Endometrial microvascular endothelial cells (primary cell): ENCODE results near the gene PPP4C. TPM values are rescaled to one million over a fixed set of nuclear protein-coding genes. Genes with fewer than 3 reads are reported as not detected.
"Not testable (repeated sequence)": the region's sequence is repeated elsewhere in the genome, so short reads cannot be mapped to it uniquely, and the experiment has no call there.

ENCODE experiments used
- in situ Hi-C: cut with HindIII; loops from 2 replicates; pipeline ENCODE4 v1.10.0; 2017; ENCODE audit warnings: low sequenced_read_pairs, low pct_unique_long_range_greater_than_20kb; ENCODE audit errors: inconsistent ontology term
- total RNA-seq: library from RNA; depleted of rRNA; stranded (reverse); fragments of >200 nt; gene quantifications from one replicate; pipeline ENCODE4 v1.2.3, GENCODE V29; 2015; ENCODE audit errors: inconsistent ontology term

The PPP4C gene
- total RNA-seq, 1 donor from 2014 or later: 135 TPM

- in situ Hi-C loops: no loop called here
These were observed 39.4 kb downstream of the PPP4C start for GRCh38 chr16:30115238-30115637.

DNA sequence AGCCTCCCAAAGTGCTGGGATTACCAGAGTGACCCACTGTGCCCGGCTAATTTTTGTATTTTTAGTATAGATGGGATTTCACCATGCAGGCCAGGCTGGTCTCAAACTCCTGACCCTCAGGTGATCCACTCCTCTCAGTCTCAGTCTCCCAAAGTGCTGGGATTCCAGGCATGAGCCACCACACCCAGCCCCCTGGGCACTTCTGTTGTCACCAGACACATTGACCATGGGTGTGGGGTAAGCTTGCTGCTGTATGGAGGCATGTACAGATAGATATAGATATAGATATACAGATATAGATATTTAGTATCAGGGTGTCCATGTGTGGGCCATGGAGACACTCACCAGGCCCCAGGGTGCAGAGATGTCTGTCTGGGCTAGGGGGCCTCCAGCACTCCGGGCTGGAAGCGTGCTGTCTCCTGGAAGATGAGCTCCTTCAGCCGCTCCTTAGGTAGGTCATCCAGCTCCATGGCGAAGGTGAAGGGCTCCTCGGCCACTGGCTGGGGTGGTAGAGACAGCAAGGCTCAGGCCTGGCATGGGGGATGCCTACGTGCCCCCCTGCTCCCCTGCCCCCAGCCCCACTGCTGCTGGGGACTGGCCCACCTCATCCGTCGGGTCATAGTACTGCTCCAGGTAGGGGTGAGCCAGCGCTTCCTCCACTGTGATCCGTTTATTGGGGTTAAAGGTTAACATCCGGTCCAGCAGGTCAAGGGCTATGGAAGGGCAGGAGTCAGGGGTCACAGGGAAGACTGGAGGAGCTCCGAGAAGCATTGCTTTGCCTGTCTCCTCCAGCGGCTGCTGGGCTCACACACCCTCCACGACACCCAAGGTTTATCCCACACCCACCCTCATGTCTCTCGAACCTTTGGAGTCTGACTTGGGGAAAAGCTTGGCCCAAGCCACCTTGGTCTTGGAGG, 40.8 kb downstream of the PPP4C start:
- in situ Hi-C loops: no loop called here

DNA sequence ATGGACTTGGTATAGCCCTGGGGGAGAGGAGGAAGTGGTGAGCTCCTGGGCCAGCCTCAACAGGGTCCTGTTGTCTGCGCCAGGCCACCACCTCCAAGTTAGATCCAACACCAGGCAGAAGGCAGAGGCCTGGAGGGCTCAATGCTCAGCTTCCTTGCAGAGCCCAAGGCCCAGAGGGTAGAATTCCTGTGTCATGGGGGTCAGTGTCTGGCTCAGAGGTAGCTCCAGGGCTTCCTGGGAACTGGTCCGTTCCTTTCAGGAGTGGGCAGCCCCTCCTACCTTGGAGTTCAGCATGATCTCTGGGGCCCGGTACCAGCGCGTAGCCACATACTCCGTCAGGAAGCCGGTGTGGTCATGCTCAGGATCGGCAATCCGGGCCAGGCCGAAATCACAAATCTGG, 42.0 kb downstream of the PPP4C start:
- in situ Hi-C loops: no loop called here

DNA sequence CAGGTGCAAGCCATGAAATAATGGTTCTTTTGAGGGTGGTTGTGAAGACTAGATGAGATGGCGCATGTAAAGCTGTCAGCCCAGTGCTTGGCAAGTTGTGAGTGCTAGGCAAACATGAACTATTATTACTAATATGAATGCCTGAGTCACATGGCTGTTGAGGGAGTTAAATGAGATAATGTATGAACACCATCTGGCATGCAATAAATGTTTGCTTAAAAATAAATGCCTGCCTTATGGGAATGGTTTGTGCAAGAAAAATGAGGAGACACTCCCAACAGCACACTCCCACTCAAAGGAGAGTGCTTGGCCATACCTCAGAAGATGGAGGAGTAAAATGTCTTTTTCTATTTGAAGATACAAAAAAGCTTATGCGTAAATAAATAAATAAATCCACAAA, 43.6 kb downstream of the PPP4C start:
- in situ Hi-C loops: no loop called here

- in situ Hi-C loops: no loop called here
These were observed 44.7 kb downstream of the PPP4C start for GRCh38 chr16:30120340-30121105.

DNA sequence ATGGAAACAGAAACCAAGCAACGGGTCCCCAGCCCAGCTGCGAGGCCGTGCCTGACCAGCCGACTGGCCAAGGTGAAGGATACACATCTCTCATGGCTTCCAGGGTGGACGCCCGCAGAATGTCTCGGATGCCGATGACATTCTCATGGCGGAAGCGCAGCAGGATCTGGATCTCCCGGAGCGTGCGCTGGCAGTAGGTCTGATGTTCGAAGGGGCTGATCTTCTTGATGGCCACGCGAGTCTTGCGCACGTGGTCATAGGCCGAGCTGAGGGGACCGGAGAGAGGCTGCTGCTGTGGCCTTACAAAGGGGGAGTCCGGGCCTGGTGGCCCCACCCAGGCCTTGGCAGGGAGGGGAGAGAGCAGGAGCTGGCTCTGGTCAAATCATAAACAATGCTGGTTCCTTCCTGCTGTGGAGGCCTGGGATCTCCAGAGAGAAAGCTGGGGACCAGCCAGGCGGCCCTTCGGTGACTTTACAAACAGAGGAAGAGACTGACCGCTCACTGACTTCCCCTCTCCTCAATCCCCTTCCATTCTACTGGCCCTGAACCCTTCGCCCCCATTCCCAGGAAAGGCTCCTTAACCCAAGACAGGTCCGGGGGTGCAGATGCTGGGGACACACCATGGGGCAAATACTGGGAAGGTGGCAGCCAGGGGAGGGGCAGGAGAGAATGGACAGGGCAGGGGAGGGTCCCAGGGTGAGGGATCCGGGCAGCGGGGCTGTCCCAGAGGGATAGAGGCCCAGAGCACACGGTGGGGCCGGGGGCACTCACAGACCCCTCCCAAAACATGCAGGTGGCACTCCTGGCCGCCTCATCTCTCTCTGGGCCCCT, 46.2 kb downstream of the PPP4C start:
- in situ Hi-C loops: no loop called here

- in situ Hi-C loops: no loop called here
These were observed 46.9 kb downstream of the PPP4C start for GRCh38 chr16:30122604-30123160.

DNA sequence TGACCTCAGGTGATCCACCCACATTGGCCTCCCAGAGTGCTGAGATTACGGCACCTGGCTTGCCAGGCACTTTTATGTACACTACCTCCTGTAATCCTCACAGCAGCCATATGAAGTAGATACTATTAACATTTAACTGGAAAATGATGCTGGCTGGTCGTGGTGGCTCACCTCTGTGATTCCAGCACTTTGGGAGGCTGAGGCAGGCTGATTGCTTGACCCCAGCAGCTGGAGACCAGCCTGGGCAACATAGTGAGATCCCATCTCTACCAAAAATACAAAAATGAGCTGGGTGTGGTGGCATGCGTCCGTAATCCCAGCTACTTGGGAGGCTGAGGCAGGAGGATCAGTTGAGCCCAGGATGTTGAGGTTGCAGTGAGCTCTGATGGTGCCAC, 49.2 kb downstream of the PPP4C start:
- in situ Hi-C loops: no loop called here

DNA sequence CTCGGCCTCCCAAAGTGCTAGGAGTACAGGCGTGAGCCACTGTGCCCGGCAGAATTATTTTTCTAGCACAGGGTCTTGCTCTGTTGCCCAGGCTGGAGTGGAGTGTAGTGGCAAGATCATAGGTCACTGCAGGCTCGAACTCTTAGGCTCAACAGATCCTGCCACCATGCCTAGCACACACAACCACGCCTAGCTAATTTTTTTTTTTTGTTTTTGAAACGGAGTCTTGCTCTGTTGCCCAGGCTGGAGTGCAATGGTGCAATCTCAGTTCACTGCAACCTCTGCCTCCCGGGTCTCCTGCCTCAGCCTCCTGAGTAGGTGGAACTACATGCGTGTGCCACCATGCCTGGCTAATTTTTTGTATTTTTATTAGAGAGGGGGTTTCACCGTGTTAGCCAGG, 49.9 kb downstream of the PPP4C start:
- in situ Hi-C loops: not testable (repeated sequence)

DNA sequence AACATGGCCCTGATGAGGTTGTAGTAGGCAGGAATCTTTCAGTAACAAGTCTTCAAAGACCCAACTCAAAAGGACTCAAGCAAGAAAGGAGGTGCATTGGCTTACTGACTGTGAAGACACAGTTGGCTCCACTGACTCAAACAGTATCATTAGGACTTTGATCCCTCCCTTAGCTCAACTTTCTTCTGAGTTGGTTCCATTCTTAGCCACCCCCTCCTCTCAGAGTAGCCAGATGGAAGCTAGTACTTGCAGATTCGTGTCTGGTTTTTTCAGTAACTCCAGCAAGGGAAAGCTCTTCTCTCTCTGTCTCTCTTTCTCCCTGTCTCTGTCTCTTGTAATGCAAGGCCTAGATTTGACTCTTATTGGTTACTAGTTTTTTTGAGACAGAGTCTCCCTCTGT, 52.2 kb downstream of the PPP4C start:
- in situ Hi-C loops: no loop called here

- in situ Hi-C loops: no loop called here
These were observed 56.2 kb downstream of the PPP4C start for GRCh38 chr16:30131869-30132475.

- in situ Hi-C loops: no loop called here
These were observed 56.8 kb downstream of the PPP4C start for GRCh38 chr16:30132591-30132990.

Other genes starting within 250 kb of the PPP4C start
- gene CDIPT, start 212.8 kb upstream of the PPP4C start, total RNA-seq: 105 TPM
- 0.37 TPM for gene SEZ6L2, start 176.4 kb upstream of the PPP4C start, total RNA-seq
- gene ASPHD1, start 175.5 kb upstream of the PPP4C start, total RNA-seq: not detected
- 4.2 TPM for gene KCTD13, start 149.8 kb upstream of the PPP4C start, total RNA-seq
- 150 TPM for gene TMEM219, start 113.9 kb upstream of the PPP4C start, total RNA-seq
- gene TAOK2, start 102.1 kb upstream of the PPP4C start, total RNA-seq: 87.5 TPM
- 9.7 TPM for gene HIRIP3, start 80.4 kb upstream of the PPP4C start, total RNA-seq
- gene INO80E, start 79.8 kb upstream of the PPP4C start, total RNA-seq: 104 TPM
- not detected for gene DOC2A, start 65.0 kb upstream of the PPP4C start, total RNA-seq
- not detected for gene C16orf92, start 52.8 kb upstream of the PPP4C start, total RNA-seq
- 0.84 TPM for gene TLCD3B, start 44.7 kb upstream of the PPP4C start, total RNA-seq
- gene ALDOA, start 10.2 kb upstream of the PPP4C start, total RNA-seq: 1,335 TPM
- not detected for gene TBX6, start 15.9 kb downstream of the PPP4C start, total RNA-seq
- gene YPEL3, start 20.2 kb downstream of the PPP4C start, total RNA-seq: 10.9 TPM
- gene GDPD3, start 37.5 kb downstream of the PPP4C start, total RNA-seq: 1.3 TPM
- gene MAPK3, start 47.2 kb downstream of the PPP4C start, total RNA-seq: 78.1 TPM
- 2.5 TPM for gene CORO1A, start 107.6 kb downstream of the PPP4C start, total RNA-seq
- gene BOLA2B, start 117.7 kb downstream of the PPP4C start, total RNA-seq: 1,039 TPM
- 57.4 TPM for gene SLX1A, start 117.9 kb downstream of the PPP4C start, total RNA-seq
- 25.2 TPM for gene SULT1A3, start 123.3 kb downstream of the PPP4C start, total RNA-seq
- gene NPIPB13, start 172.5 kb downstream of the PPP4C start, total RNA-seq: not detected